ENCODE measurements around the gene KCNN3.

The KCNN3 gene

DNA sequence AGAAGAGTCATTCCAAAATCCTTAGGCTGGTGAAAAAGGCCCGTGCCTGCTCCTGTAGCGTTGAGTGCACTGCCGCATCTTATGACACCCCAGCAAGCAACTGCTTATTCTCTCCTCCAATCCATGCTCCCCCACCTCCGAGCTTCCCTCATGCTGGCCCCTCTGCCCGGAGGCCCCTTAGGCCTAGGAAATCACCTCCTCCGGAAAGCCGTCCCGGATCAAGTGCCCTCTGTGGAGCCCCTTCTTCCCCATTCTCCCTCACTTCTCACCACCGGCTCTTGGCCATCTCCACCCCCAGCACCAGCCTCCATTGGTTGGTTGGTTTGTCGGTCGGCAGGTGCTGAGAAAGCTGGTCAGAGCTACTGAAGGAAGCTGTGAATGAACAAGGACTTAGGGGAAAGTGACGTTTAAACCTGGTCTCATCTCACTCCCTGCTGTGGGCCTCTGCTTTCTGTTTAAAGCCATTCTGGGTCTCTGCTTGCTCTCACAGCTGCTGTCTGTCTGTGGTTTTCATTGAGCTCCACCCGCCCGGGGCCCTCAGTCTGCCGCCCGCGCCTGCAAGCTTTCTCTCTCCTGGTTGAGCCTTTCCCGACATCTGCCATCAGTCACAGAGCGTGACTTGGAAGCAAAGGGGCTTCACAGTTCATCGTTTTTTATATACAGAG lies 122.2 kb downstream of the KCNN3 start:
- DNase-seq, result peak; percentile 85

DNA sequence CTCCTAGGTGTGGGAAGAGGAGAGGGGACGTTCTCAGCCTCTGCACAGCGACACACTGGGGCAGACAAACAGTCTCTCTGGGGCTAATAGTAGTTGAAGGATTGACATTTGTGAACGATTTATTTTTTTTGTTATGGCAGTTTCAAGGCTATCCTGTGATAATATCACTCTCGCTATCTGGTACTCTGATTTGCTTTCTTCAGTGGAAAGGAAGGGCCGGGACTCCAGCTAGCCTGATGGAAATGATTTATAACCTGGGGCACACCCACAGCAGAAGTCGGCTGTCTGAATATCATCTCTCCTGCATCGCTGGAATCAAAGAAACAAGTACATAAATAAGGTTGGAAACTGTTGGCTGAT lies 122.7 kb downstream of the KCNN3 start:
- no peak for DNase-seq

DNA sequence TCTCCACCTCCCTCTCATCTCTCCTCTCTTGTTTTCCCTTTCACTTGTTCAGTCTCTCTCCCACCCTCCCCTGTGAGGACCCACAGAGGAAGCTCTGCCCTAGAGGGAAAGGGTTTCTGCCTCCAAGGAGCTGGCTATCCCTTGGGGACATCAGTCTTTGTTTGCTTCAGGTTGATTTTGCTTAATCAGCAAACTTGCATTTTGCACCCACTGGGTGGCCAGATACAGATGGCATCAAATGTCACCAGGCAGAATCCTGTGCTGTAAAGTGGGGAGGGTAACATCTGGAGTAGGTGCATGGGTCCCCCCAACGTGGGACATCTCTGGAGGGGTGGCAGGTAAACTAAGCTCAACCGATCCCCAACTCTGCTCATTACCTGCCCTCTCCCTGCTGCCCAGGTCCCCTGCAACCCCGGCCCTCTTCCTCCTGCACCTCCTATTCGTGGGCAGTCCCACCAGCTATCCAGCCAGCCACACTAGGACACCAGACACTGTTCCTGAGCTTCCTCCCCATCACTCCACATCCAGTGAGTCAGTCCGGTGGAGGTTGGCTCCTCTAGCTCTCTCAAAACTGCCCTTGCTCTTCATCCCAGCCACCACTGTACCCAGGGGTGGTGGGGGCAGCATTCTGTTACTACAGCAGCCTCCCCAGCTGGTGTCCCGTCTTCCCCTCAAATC lies 123.3 kb downstream of the KCNN3 start:
- no peak for DNase-seq

DNA sequence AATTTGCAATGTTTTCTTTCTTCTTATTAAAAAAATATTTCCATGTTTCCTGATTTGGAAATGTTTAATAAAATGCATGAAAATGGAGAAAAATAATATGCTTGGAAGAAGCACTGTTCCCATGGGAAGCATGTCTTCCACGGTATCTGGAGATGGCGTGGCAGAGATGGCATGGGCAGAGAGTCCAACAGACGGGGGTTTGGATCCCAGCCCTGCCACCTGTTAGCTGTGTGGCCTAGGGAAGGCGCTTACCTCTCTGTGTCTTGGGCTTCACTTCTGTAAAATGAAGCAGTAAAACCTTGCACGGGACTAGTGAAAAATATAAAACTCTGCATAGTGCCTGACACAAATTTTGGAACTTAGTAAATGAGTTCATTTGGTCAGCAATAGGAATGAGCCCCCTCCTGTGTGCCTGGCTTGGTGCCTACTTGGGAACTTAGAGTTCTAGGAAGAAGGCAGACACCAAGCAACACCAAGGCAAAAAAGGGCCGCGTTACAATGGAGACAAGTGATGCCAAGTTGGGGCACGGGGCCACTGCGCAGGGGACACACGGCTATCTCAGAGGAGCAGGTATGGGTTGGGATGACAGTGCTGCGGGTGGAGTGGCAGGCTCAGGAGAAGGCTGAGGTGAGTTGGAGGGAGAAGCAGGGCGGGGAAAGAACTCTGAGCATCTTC lies 124.2 kb downstream of the KCNN3 start:
- no peak for DNase-seq

DNA sequence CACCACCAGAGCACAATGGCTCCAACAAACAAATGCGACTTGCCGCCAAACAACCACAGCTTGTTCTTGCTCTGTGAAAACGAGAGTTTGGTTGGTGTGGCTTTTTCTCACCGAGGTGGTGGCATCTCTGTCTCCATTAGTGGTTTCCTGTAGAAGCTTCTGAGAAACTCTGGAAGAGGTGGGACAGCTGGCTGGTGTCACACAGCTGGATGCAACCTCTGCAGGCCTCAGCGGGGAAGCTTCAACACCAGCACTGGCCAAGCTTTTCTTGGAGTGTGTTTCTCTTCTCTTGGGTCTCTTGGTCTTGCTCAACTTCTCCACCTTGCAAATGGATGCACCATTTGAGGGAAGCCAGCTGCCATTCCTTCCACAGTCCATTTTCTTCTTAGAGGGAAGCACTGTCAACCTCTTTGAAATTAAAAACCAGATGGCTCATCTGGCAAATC lies 124.8 kb downstream of the KCNN3 start:
- no peak for DNase-seq

DNA sequence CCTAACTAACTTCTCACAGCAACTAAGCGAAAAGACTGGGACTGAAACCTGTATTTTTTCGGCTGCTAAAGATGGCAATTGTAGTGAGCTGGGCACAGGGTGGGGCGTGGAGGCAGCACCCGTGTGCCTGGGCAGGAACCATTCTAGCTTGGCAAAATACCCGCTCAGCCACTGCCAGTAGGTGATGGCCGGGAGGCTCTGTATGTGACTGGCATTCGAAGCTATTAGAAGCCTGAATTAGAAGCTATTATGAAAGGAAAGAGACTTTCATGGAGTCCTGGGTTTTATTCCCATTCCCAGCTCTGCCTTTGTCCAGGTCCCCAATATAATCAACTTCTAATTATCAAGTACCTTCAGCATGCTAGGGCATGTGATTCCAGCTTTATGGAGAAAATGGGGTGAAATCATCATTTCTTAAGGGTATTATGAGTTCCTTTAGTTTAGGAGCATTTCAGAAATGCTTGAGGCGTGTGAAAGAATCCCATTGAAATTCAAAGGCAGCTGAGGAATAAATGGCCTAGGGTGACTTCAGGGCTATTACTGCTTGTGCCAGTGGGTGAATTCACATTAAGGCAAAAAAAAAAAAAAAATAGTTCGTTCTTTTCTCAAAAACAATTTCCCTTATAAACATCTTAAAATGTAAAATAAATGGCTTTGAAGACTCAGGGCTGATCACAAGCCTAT lies 125.6 kb downstream of the KCNN3 start:
- DNase-seq, result no peak

DNA sequence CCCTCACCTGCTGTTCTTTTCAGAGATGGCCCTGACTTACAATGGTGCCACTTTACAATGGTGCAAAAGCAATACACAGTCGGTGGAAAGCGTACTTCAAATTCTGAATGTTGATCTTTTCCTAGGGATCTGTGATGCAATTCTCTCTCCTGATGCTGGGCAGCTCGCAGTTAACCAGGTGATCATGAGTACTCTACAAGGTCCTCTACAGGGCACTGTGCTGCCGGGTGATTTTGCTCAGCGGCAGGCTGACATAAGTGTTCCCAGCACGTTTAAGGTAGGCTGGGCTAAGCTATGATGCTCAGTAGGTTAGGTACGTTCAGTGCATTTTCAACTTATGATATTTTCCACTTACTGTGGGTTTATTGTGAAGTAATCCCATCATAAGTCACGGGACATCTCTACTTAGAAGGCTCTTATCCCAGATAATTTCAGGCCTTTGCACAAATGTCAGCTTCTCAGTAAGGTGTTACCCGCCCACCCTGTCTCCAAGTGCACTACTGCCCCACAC lies 126.5 kb downstream of the KCNN3 start:
- DNase-seq, result no peak

DNA sequence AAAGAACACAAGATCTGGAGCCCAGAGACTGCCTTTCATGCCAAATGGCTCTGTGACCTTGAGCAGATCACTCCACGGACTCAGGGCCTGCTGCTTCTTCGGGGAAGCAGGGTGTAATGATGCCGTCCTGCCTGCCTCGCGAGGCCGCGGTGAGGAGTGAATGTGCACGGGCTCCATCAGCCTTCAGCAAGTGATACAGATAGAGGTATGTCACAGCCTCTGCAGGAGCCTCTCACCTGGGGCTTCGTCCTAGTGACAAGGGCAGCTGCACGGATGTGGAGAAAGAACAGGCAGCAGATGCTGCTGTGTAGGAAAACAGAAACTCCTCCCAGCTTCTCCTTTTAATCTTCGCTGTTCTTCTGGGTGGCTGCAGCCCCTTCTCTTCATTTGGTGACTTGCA lies 127.5 kb downstream of the KCNN3 start:
- no peak for DNase-seq

DNA sequence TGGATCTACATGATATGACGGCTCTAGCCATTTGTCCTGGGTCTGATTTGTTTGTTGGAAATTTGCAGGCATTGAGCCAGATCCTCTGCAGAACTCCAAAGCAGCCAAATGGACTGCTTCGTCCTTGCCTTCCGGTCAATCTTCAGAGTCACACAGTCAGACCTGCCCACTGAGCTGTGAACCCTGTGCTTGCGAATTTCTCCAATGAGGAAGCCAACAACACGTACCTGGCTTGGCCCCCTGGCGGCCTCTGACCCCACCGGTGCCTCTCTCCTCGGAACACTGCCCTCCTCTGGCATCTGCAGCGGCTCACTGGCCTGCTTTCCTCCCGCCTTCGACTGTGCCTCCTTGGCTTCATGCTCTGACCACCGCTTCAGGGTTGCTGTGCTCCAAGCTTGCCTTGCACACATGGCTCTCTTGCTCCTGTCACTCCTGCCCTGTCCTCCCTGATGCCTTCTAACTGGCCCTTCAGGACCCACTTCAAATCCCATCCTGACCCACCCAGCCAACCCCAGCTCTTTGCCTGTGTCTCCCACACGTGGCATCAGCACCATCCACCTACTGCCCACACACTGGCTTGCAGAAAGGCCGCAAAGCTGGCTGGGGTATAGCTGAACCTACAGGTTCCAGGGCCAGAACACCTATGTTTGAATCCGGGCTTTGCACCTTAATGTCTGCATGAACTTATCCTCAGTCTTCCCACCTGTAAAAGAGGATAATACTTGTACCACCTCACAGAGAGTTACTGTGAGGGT lies 128.2 kb downstream of the KCNN3 start:
- no peak for DNase-seq

DNA sequence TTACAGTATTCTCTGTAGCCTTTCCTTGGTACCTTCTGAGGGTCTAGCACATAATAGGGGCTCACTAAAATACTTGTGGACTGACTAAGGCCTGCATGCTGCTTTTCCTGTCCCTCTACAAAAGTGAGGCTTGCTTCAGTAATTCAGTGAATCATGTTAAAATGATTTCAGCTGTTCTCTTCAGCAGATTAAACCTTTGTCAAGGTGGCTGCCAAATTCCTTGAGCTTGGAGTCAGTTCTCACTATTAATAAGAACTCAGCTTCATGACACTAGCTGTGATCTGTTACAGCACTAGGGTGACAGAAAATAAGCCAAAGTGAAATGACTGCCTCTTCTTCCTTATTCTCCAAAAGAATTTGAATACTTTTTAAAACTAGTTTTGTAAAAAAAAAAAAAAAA lies 128.8 kb downstream of the KCNN3 start:
- no peak for DNase-seq

DNA sequence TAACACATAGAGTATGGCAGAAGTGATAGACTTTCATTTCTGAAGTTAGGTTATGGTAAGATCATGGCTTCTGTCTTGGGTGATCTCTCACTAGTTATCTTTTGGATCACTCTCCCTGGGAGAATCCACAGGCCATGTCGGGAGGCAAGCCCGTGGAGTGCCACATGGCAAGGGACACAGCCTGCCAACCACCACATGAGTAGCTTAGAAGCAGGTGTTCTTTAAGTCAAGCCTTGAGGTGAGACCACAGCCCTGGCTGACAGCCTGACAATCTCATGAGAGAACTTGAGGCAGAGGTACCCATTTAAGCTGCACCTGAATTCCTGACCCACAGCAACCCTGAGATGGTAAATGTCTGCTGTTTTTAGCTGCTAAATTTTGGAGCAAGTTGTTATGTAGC lies 130.4 kb downstream of the KCNN3 start:
- DNase-seq, result no peak

DNA sequence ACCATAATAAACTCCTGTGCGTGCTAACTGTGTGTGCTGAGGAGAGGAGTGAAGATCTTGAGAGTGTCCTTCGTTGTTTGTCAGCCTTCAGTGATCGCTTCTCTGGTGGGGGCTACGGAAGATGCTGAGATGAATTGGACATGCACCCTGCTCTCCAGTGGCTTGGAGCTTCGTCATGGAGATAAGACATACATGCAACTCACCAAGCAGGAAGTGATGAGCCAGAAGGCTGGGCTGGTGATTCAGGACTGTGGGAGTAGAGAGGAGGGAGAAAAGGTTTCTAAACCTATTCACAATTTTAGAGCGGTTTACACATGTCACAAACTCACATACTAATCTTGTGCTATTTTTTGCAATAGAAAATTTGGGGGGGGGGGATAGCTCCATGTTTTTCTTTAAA lies 133.2 kb downstream of the KCNN3 start:
- DNase-seq, result no peak

DNA sequence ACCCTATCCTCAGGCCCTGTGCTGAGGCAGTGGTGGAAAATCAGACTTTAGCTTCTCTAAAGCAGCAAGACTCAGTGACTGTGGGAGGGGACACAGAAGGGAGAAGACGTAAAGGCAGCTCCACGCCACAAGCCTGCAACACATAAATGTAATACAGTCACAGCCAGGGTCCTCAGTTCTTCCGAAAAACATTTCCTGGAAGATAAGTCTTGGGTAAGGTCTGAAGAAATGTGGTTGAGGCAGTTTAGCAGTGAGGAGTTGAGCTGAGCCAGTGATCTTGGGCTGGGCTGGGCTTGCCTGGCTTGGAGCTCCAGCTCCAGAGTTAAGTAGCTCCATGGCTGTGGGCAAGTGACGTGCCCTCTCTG lies 134.3 kb downstream of the KCNN3 start:
- DNase-seq, result no peak

DNA sequence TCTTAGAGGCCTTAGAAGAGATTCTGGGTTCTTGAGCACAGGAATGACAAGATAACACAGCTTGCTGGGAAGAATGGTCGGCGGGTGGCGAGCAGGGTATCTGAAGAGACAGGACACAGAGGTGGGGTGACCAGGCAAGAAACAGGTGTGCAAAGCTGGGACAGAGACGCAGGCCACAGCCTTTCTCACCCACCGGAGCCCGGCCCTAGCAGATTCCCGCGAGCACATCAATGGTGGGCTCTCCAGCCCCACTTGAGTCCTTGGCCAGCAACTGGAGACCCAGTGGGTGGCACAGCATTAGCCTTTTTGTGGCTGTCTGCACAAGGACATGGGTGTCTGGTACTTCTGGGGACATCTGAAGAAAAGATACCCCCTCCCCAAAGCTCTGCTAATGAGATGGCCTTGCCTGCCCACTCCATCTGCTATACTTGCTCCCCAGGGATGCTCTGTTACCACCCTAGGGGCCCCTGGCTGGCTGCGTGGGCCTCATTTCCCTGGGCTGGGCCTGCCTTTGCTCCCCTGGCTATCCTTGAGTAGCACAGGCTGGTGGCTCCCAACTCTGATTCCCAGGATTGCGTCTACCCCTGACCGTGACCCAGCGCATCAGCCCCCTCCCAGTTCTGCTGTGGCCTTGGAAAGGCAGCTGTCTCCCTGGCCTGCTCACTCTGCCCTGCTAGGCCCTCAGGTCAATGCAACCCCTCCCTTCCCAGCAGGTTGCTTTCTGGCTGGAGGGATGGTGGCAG lies 134.8 kb downstream of the KCNN3 start:
- DNase-seq, result peak; percentile 26

DNA sequence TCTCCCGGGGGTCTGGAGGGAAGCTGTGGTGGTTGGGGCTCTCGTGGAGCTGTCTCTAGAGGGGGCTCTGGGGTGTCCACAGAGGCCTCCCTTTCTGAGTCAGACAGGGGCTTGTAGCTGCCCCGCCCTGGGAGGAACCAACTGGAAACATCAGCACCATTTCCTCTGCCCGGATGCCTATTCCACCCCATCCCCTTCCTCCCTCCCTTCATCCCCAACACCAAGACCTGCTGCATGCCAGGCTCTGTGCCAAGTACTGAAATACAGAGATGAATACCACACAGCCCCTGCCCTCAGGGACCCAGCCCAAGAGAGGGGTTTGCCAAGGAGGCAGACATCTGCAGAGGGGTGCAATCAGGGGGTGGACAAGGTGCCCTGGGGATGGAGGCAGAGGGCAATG lies 136.5 kb downstream of the KCNN3 start:
- DNase-seq, result no peak

DNA sequence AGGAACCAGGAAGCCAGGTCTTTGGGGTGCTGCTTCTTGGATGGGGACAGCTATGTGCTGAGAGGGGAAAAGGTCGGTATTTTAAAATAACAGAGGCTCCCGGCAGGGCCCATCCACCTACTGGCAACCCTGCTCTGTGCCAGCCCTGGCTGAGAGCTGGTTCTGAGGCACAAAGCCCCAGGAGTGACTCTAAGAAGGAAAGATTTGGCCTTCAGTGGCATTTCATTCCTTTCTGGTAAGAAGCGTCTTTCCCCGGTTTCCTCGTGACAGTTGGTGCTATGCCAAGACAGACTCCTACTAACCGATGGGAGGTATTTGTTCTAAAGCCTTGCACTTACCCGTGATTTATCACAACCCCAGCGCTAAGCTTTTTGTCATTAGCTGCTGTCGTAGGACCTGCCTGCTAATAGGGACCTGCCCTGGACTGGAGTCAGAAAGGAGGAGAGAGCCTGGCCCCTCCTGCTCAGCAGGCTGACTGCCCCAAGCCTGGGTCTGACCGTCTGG lies 139.0 kb downstream of the KCNN3 start:
- DNase-seq, result no peak

DNA sequence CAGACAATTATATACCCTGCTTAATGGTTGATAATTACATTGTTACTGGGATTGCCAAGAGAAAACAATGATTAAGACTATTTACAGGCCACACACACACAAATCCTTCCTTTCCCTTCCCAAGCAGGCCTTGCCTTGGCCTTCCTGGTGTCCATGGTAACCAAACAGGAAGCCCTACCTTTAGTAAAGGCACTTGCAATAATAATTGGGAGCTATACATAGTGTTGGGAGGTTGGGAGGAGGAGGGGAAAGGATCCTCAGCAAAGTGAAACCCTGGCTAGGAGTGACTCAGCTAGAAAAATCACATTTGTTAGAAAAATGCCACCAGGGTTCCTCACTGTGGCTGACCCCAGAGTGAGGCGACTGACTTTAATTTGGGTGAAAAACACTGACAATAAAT lies 139.8 kb downstream of the KCNN3 start:
- no peak for DNase-seq

DNA sequence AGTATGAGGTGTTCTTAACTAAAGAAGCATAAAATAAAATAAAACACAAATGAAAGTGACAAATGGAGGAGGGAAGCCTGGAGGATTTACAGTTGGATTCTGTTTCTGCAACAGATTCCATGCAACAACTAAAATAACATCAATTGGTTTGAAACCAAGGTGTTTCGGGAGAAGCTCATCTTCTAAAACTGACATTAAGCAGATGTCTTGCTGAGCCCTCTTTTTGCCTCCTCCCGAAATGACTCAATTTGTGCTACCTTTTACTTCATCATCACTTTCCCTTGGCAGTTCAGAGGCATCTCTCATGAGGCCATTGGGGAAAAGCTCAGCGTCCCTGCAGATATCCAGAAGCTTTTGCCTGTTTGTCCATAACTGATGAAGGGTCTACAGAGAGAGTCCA lies 140.5 kb downstream of the KCNN3 start:
- DNase-seq, result no peak

DNA sequence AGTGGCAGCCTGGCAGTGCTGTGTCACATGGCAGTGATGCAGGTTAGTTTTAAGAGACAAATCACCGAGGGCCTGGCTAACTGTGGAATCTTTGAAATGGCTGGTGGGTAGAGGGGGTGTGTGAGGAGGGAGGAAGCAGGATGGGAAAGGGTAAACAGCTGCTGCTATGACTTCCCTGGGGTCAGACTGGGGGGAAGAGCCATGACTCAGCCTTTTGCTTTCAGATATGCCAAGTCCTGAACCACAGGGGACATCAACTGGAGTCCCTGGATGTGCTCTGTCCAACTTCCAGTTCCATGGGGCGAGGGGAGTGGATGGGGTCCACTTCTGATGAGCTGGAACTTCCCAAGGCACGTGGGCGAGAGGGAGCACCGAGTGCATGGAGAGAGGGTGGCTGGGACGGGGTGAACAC lies 141.0 kb downstream of the KCNN3 start:
- no peak for DNase-seq

DNA sequence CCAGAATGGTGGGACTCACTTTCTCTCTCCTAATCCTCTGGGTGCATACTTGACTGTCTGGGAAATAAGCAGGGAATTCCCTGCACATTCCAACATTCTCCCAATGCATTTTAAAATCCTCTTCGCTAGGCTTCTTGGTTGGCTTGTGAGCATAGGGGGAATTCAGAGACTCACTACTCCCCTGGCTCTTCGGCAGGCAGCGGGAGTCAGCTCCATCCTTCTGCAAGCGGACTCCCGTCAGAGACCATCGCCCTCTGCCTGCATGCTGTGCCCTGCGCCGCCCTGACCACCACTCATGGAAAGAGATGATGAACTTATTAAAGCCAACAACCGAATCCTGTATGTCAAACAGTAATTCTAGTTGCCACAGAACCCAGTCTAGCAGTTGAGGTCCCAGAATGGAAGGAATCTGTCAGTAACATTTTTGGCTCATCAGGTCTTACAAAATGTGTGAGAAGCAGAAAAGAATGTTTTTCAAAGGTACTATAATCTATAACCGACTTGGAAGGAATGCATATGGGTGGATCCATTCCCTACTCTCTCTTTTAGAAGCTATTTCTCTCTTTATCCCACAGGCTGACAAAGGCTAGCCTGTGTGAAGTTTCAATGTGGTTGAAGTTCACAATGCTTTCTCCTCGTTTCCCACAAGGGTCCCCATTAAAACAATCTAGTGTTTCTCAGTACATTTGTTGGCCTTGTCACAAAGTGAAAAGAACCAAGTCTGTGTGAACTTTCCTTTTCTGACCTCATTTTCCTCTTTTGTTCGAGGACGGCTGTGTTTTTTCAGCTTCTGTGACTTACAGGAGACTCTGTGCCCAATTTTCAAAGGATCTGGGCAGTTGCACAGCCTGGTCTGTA lies 143.0 kb downstream of the KCNN3 start:
- no peak for DNase-seq

DNA sequence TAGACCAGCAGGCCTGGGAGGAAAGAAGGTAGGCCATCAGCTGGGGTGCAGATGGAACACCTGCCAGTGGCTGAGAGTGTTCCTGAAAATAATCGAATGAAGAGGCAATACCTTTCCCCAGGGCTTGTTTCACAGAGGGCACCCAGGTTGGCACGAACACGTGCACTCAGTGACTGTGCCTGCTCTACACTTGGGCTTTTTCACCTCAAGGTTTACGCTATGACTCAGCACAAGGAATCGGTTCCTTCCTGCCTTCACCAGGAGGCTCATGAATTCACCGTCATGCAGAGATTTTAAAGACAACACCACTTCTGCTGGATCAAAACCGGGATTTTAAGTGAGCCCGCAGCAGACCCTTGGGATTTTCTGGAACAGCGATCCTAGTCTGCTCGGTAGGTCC lies 143.6 kb downstream of the KCNN3 start:
- DNase-seq, result no peak
